CD14-positive monocyte (primary cell): ENCODE data around the gene GPR17. TPM values are rescaled to one million over a fixed set of nuclear protein-coding genes. Genes with fewer than 3 reads are reported as not detected.

Source experiments
- DNase-seq, 3 donors: peaks; one replicate each; pipeline ENCODE4 v3.0.0-alpha.2; 2011 to 2022
- H2AFZ ChIP-seq: 2 replicates; pipeline ENCODE4 v1.6.0; 2012; ENCODE audit warnings: mild to moderate bottlenecking, low read depth, low read length, inconsistent platforms; ENCODE audit not compliant: insufficient read depth, poor library complexity, severe bottlenecking
- H3K27ac ChIP-seq, 2 donors: 1 replicate in 1 of 2; 2 replicates in 1 of 2; pipeline ENCODE4 v1.5.1; 2012 to 2013; ENCODE audit warnings: low read length in 2 of 2, control low read depth in 1 of 2, inconsistent platforms in 1 of 2, low read depth in 1 of 2, mild to moderate bottlenecking in 1 of 2
- H3K27me3 ChIP-seq, 2 donors: one replicate each; pipeline versions ENCODE4 v1.6.0 to v1.6.1; 2011 to 2013; ENCODE audit warnings: low read length in 2 of 2; ENCODE audit not compliant: control insufficient read depth in 2 of 2, insufficient read depth in 2 of 2
- H3K36me3 ChIP-seq, 2 donors: replicated peaks in 1 of 2; 1 replicate in 1 of 2; 2 replicates in 1 of 2; pipeline versions ENCODE4 v1.5.1 to v1.6.1; 2012 to 2013; ENCODE audit warnings: low read length in 2 of 2, control low read depth in 1 of 2, inconsistent platforms in 1 of 2, mild to moderate bottlenecking in 1 of 2; ENCODE audit not compliant: insufficient read depth in 2 of 2, control insufficient read depth in 1 of 2
- H3K4me1 ChIP-seq, 2 donors: 1 replicate in 1 of 2; 2 replicates in 1 of 2; pipeline versions ENCODE4 v1.5.1 to v1.6.1; 2012 to 2013; ENCODE audit warnings: low read length in 2 of 2, control low read depth in 1 of 2, inconsistent platforms in 1 of 2, mild to moderate bottlenecking in 1 of 2, moderate library complexity in 1 of 2; ENCODE audit not compliant: insufficient read depth in 2 of 2, control insufficient read depth in 1 of 2
- H3K4me2 ChIP-seq: replicated peaks from 2 replicates; pipeline ENCODE3; 2012; ENCODE audit warnings: low read length, moderate library complexity, mild to moderate bottlenecking; ENCODE audit not compliant: poor library complexity, severe bottlenecking; ENCODE audit errors: extremely low read depth
- H3K4me3 ChIP-seq, 3 experiments: fragments of 200-600 bp in 1 of 3; sonication (generic) in 1 of 3; replicated peaks in 1 of 3; 1 replicate in 2 of 3; 2 replicates in 1 of 3; pipeline ENCODE4 v1.5.1; 2011 to 2013; ENCODE audit warnings: low read length in 3 of 3, mild to moderate bottlenecking in 3 of 3, control low read depth in 2 of 3, low read depth in 2 of 3, inconsistent platforms in 1 of 3, moderate library complexity in 1 of 3
- H3K79me2 ChIP-seq: 2 replicates; pipeline ENCODE4 v1.6.0; 2012; ENCODE audit warnings: mild to moderate bottlenecking, control low read depth, inconsistent platforms, low read length, moderate library complexity; ENCODE audit not compliant: insufficient read depth
- H3K9ac ChIP-seq: 2 replicates; pipeline ENCODE4 v1.6.0; 2017; ENCODE audit warnings: low read length, mild to moderate bottlenecking; ENCODE audit not compliant: insufficient read depth, poor library complexity, severe bottlenecking
- H3K9me3 ChIP-seq, 2 donors: replicated peaks in 1 of 2; 1 replicate in 1 of 2; 2 replicates in 1 of 2; pipeline versions ENCODE4 v1.5.1 to v1.6.1; 2012 to 2013; ENCODE audit warnings: low read length in 2 of 2, control low read depth in 1 of 2; ENCODE audit not compliant: control insufficient read depth in 1 of 2, insufficient read depth in 1 of 2
- H4K20me1 ChIP-seq: 2 replicates; pipeline ENCODE4 v1.6.0; 2012; ENCODE audit warnings: mild to moderate bottlenecking, low read length, control low read depth, moderate library complexity; ENCODE audit not compliant: insufficient read depth
- H3K27ac Mint-ChIP-seq, 7 donors: one replicate each; pipeline ENCODE4 v1.8.0; 2020; ENCODE audit warnings: mild to moderate bottlenecking in 7 of 7, mixed read lengths in 7 of 7, moderate library complexity in 6 of 7, inconsistent platforms in 2 of 7
- H3K27me3 Mint-ChIP-seq, 3 donors: one replicate each; pipeline ENCODE4 v1.8.0; 2021 to 2022; ENCODE audit warnings: low read depth in 3 of 3, mild to moderate bottlenecking in 3 of 3, mixed read lengths in 3 of 3, moderate library complexity in 3 of 3, inconsistent platforms in 1 of 3
- H3K36me3 Mint-ChIP-seq, 2 donors: one replicate each; pipeline ENCODE4 v1.8.0; 2020; ENCODE audit warnings: mixed read lengths in 2 of 2, inconsistent platforms in 1 of 2, mild to moderate bottlenecking in 1 of 2
- H3K4me1 Mint-ChIP-seq: one replicate; pipeline ENCODE4 v1.8.0; 2020; ENCODE audit warnings: mild to moderate bottlenecking, mixed read lengths
- H3K4me3 Mint-ChIP-seq, 2 donors: one replicate each; pipeline ENCODE4 v1.8.0; 2020; ENCODE audit warnings: mild to moderate bottlenecking in 2 of 2, mixed read lengths in 2 of 2, moderate library complexity in 1 of 2
- H3K9me3 Mint-ChIP-seq, 7 donors: one replicate each; pipeline ENCODE4 v1.8.0; 2020 to 2022; ENCODE audit warnings: mixed read lengths in 7 of 7, mild to moderate bottlenecking in 6 of 7, moderate library complexity in 6 of 7, inconsistent platforms in 2 of 7
- CTCF ChIP-seq: fragments of 200-600 bp; IDR thresholded peaks from one replicate; pipeline ENCODE4 v1.8.0; 2022; ENCODE audit warnings: antibody characterized with exemption, mild to moderate bottlenecking
- WGBS: methylation state at CpG from one replicate; pipeline ENCODE4 v1.1.5; 2013; ENCODE audit warnings: missing lambda C conversion rate; ENCODE audit not compliant: insufficient coverage; 5-methylcytosine and 5-hydroxymethylcytosine counted together
- intact Hi-C, 2 donors: fragments of 100-400 bp; cut with micrococcal nuclease; formaldehyde crosslinking; loops; one replicate each; pipeline versions ENCODE4 v1.15.0 to v1.15.1; 2023
- polyA plus RNA-seq, 3 donors: library from polyadenylated mRNA; depleted of rRNA in 1 of 3; unstranded in 2 of 3; stranded (reverse) in 1 of 3; fragments of 300-500 nt in 2 of 3; fragments of >200 nt in 1 of 3; fragmentation: Illumina TruSeq in 2 of 3; gene quantifications; 1 replicate in 2 of 3; 2 replicates in 1 of 3; pipeline ENCODE4 v1.2.3, GENCODE V29; 2012 to 2021

Gene GPR17
- polyA plus RNA-seq, 3 donors = 0.07 TPM; not detected in 2

GRCh38 chr2:127701651-127702394 is 55.9 kb downstream of the GPR17 start:
- Mint-ChIP-seq H3K36me3 (peaks cover 20 to 28% of the 10 kb centered on the region in 2 donors), H3K4me1 (peaks cover 40% of the 10 kb centered on the region), H3K9me3 (no peaks in the 10 kb centered on the region), H3K4me3 (peak overlapping the region; percentile 79 to 89), H3K27ac (peak overlapping the region; percentile 92 to 99 (median 95)), H3K27me3 (peaks cover 0 to 2% (median 1%) of the 10 kb centered on the region in 3 donors)
- TF ChIP-seq CTCF = peak; percentile 38
- Histone ChIP-seq H2AFZ (no peak overlapping the region), H3K9me3 (no peaks in the 10 kb centered on the region), H3K36me3 (peaks cover 8 to 14% of the 10 kb centered on the region in 2 donors), H3K79me2 (peaks cover 34% of the 10 kb centered on the region), H3K9ac (peak overlapping the region; percentile 97), H4K20me1 (peaks cover 28% of the 10 kb centered on the region), H3K27ac (peak overlapping the region; percentile 96 to 100), H3K27me3 (no peaks in the 10 kb centered on the region), H3K4me2 (peak overlapping the region; percentile 76), H3K4me3 (peak overlapping the region; percentile 46 to 75 (median 52)), H3K4me1 (peaks cover 42% of the 10 kb centered on the region in 2 donors)
- DNase-seq = peak; percentile 90 to 93 (median 92)
- under 1% methylated on average over 108 of the region's 108 CpGs for WGBS
- intact Hi-C loops = loop anchor here (10.0 kb wide), 1 partner anchor 177 kb away; the partner anchor contains the start of gene IWS1 (in 2 of the 2)

Other genes starting within 250 kb of the GPR17 start
- gene PROC, start 227.7 kb upstream of the GPR17 start, polyA plus RNA-seq = under 1 TPM in 1 of 3 donors, not detected in 2; 0.69 TPM
- gene IWS1, start 119.7 kb upstream of the GPR17 start, polyA plus RNA-seq = 10 to 100 TPM in 2 of 3 donors, 1 to 10 TPM in 1; 7.9 to 21.3 (median 15.6) TPM
- gene MYO7B, start 110.5 kb upstream of the GPR17 start, polyA plus RNA-seq = 1 to 10 TPM; 7.3 to 9.8 (median 9.0) TPM
- gene LIMS2, start 29.4 kb downstream of the GPR17 start, polyA plus RNA-seq = 1 to 10 TPM in 1 of 3 donors, under 1 TPM in 2; 0.13 to 1.3 (median 0.23) TPM
- gene SFT2D3, start 55.3 kb downstream of the GPR17 start, polyA plus RNA-seq = 1 to 10 TPM in 2 of 3 donors, not detected in 1; 3.8 to 4.9 TPM
- 10 to 100 TPM; 12.5 to 19.6 (median 12.6) TPM for gene WDR33, start 165.0 kb downstream of the GPR17 start, polyA plus RNA-seq
- gene POLR2D, start 212.0 kb downstream of the GPR17 start, polyA plus RNA-seq = 10 to 100 TPM; 11.7 to 28.8 (median 26.4) TPM
- 1 to 10 TPM; 2.5 to 9.8 (median 3.1) TPM for gene AMMECR1L, start 239.8 kb downstream of the GPR17 start, polyA plus RNA-seq